B cell (primary cell): Measurements from ENCODE around the gene PREX1. TPM values are rescaled to one million over a fixed set of nuclear protein-coding genes. Genes with fewer than 3 reads are reported as not detected.

Experiments used
- ATAC-seq: fragments of 200-7000 bp; cut with Tn5 transposase; one replicate; pipeline ENCODE4 v1.10.0; 2021; ENCODE audit warnings: low read depth, mild to moderate bottlenecking, moderate number of reproducible peaks, moderate library complexity
- CTCF ChIA-PET: fragments of 350-600 bp; sonication (Branson Sonifier 250); formaldehyde crosslinking; loops from one replicate; lab custom pipeline; 2021; ENCODE audit warnings: antibody characterized with exemption, inconsistent platforms; lab: Charles Lee
- POLR2A ChIA-PET: fragments of 350-600 bp; sonication (Branson Sonifier 250); formaldehyde crosslinking; loops from one replicate; lab custom pipeline; 2021; ENCODE audit warnings: antibody characterized with exemption; lab: Charles Lee
- DNase-seq: peaks from one replicate; pipeline ENCODE4 v3.0.0; 2013
- H2AFZ ChIP-seq: 2 replicates; pipeline ENCODE4 v1.6.1; 2012; ENCODE audit warnings: mild to moderate bottlenecking, low read depth, low read length; ENCODE audit not compliant: insufficient read depth, poor library complexity, severe bottlenecking
- H3K27ac ChIP-seq, 2 donors: 1 replicate in 1 of 2; 2 replicates in 1 of 2; pipeline ENCODE4 v1.5.1; 2012 to 2013; ENCODE audit warnings: low read length in 2 of 2, mild to moderate bottlenecking in 2 of 2, moderate library complexity in 1 of 2
- H3K27me3 ChIP-seq, 4 experiments: fragments of 200-600 bp in 1 of 4; sonication (generic) in 1 of 4; replicated peaks in 1 of 4; 1 replicate in 2 of 4; 2 replicates in 2 of 4; pipeline versions ENCODE4 v1.6.1 to v1.7.0; 2013 to 2016; ENCODE audit warnings: low read length in 3 of 4, mild to moderate bottlenecking in 2 of 4, mixed read lengths in 1 of 4, moderate library complexity in 1 of 4; ENCODE audit not compliant: insufficient read depth in 4 of 4, control insufficient read depth in 3 of 4; ENCODE audit errors: control extremely low read depth in 1 of 4
- H3K36me3 ChIP-seq, 2 experiments: replicated peaks in 1 of 2; 1 replicate in 1 of 2; 2 replicates in 1 of 2; pipeline versions ENCODE4 v1.6.1 to v1.7.1; 2013; ENCODE audit warnings: low read length in 1 of 2; ENCODE audit not compliant: insufficient read depth in 2 of 2, control insufficient read depth in 1 of 2; ENCODE audit errors: control extremely low read depth in 1 of 2, extremely low read depth in 1 of 2
- H3K4me1 ChIP-seq, 2 donors: fragments of 200-600 bp in 1 of 2; sonication (generic) in 1 of 2; 1 replicate in 1 of 2; 2 replicates in 1 of 2; pipeline versions ENCODE4 v1.5.1 to v1.6.1; 2013 to 2017; ENCODE audit warnings: low read length in 2 of 2; ENCODE audit not compliant: control insufficient read depth in 2 of 2, insufficient read depth in 2 of 2
- H3K4me2 ChIP-seq: replicated peaks from 2 replicates; pipeline ENCODE3; 2012; ENCODE audit warnings: mild to moderate bottlenecking, low read depth, low read length; ENCODE audit not compliant: poor library complexity, severe bottlenecking
- H3K4me3 ChIP-seq, 5 experiments: fragments of 200-600 bp in 1 of 5; sonication (generic) in 1 of 5; 1 replicate in 3 of 5; 2 replicates in 2 of 5; pipeline versions ENCODE4 v1.5.1 to v1.7.0; 2011 to 2016; ENCODE audit warnings: low read length in 4 of 5, mild to moderate bottlenecking in 4 of 5, low read depth in 2 of 5, control low read depth in 1 of 5, moderate library complexity in 1 of 5; ENCODE audit not compliant: insufficient read depth in 1 of 5; ENCODE audit errors: control extremely low read depth in 1 of 5, extremely low read depth in 1 of 5
- H3K79me2 ChIP-seq: fragments of 200-600 bp; sonication (generic); one replicate; pipeline ENCODE4 v1.6.0; 2016; ENCODE audit warnings: low read length; ENCODE audit not compliant: control insufficient read depth, insufficient read depth
- H3K9ac ChIP-seq: fragments of 200-600 bp; sonication (generic); 2 replicates; pipeline ENCODE4 v1.6.1; 2017; ENCODE audit warnings: mild to moderate bottlenecking, low read length, moderate library complexity
- H3K9me3 ChIP-seq, 3 donors: one replicate each; pipeline versions ENCODE4 v1.6.1 to v1.7.1; 2013; ENCODE audit warnings: low read length in 2 of 3; ENCODE audit not compliant: control insufficient read depth in 2 of 3, insufficient read depth in 1 of 3; ENCODE audit errors: control extremely low read depth in 1 of 3
- H4K20me1 ChIP-seq: 2 replicates; pipeline ENCODE4 v1.6.0; 2012; ENCODE audit warnings: mild to moderate bottlenecking, low read length; ENCODE audit not compliant: insufficient read depth, control insufficient read depth, poor library complexity, severe bottlenecking
- H3K27ac Mint-ChIP-seq: one replicate; pipeline ENCODE4 v1.8.0; 2021; ENCODE audit warnings: mixed read lengths
- H3K27me3 Mint-ChIP-seq: one replicate; pipeline ENCODE4 v1.8.0; 2021; ENCODE audit warnings: mixed read lengths
- H3K4me1 Mint-ChIP-seq: one replicate; pipeline ENCODE4 v1.8.0; 2021; ENCODE audit warnings: mixed read lengths
- H3K4me3 Mint-ChIP-seq: one replicate; pipeline ENCODE4 v1.8.0; 2021; ENCODE audit warnings: mixed read lengths
- H3K9me3 Mint-ChIP-seq: one replicate; pipeline ENCODE4 v1.8.0; 2022; ENCODE audit warnings: mixed read lengths; ENCODE audit not compliant: insufficient read depth
- CTCF ChIP-seq: fragments of 200-600 bp; IDR thresholded peaks from one replicate; pipeline ENCODE4 v1.8.0; 2022; ENCODE audit warnings: antibody characterized with exemption, mild to moderate bottlenecking
- EZH2 ChIP-seq: IDR thresholded peaks from 2 replicates; pipeline ENCODE4 v1.6.1; 2012; ENCODE audit warnings: borderline replicate concordance, low read depth, mild to moderate bottlenecking, moderate library complexity, low read length; ENCODE audit not compliant: insufficient read depth, poor library complexity, severe bottlenecking
- WGBS: methylation state at CpG from one replicate; pipeline ENCODE4 v1.1.5; 2013; ENCODE audit warnings: missing lambda C conversion rate; ENCODE audit not compliant: insufficient coverage; 5-methylcytosine and 5-hydroxymethylcytosine counted together
- intact Hi-C: fragments of 100-400 bp; cut with micrococcal nuclease; formaldehyde crosslinking; loops from one replicate; pipeline ENCODE4 v1.10.0; 2022
- polyA plus RNA-seq: library from polyadenylated mRNA; depleted of rRNA; stranded (reverse); fragments of >200 nt; gene quantifications from 2 replicates; pipeline ENCODE4 v1.2.3, GENCODE V29; 2012
- total RNA-seq, 2 donors: library from RNA; stranded (reverse); fragments of 120-200 nt in 1 of 2; gene quantifications; 1 replicate in 1 of 2; 2 replicates in 1 of 2; pipeline versions ENCODE4 v1.2.3 to v1.2.4, GENCODE V29; 2013 to 2022

The PREX1 gene
- total and polyA plus RNA-seq, 2 donors (not counting 1 experiment from before 2014, with no cell fraction given) = 79.1 to 99.4 TPM

GRCh38 chr20:48866936-48867335, 39.1 kb upstream of the PREX1 start:
- H3K27ac Mint-ChIP-seq = no peak overlapping the region
- no peak for DNase-seq
- POLR2A ChIA-PET = no interaction called here
- no peaks in the 10 kb centered on the region for H3K27me3 Mint-ChIP-seq
- Histone ChIP-seq H3K9ac (no peak overlapping the region), H3K36me3 (no peaks in the 10 kb centered on the region), H3K4me3 (no peak overlapping the region), H3K79me2 (no peaks in the 10 kb centered on the region), H3K9me3 (no peaks in the 10 kb centered on the region), H3K27me3 (no peaks in the 10 kb centered on the region), H3K4me2 (no peak overlapping the region), H3K27ac (no peak overlapping the region), H4K20me1 (no peaks in the 10 kb centered on the region), H2AFZ (no peak overlapping the region), H3K4me1 (peaks cover 19 to 24% of the 10 kb centered on the region in 2 donors)
- ATAC-seq = no peak
- TF ChIP-seq CTCF (no peak), EZH2 (no peak)
- intact Hi-C loops = no loop called here
- H3K4me1 Mint-ChIP-seq = peaks cover 26% of the 10 kb centered on the region
- no peak overlapping the region for H3K4me3 Mint-ChIP-seq
- WGBS = no CpG with 5 or more reads among the region's 1 CpG
- no peaks in the 10 kb centered on the region for H3K9me3 Mint-ChIP-seq
- CTCF ChIA-PET = interaction anchor here (0.6 to 1.4 kb wide), 3 partner anchors 9 to 94 kb away, joined by 3 to 4 read pairs (median 4); no protein-coding TSS in a partner anchor

GRCh38 chr20:48864738-48865318, 37.0 kb upstream of the PREX1 start:
- Histone ChIP-seq H3K27me3 (no peaks in the 10 kb centered on the region), H3K9me3 (no peaks in the 10 kb centered on the region), H3K4me2 (peak overlapping the region; percentile 24), H4K20me1 (no peaks in the 10 kb centered on the region), H3K36me3 (no peaks in the 10 kb centered on the region), H3K27ac (no peak overlapping the region), H3K4me3 (no peak overlapping the region), H3K79me2 (no peaks in the 10 kb centered on the region), H3K4me1 (peaks cover 40 to 45% of the 10 kb centered on the region in 2 donors), H3K9ac (no peak overlapping the region), H2AFZ (peak overlapping the region; percentile 21)
- Mint-ChIP-seq H3K9me3 (no peaks in the 10 kb centered on the region), H3K27me3 (no peaks in the 10 kb centered on the region), H3K27ac (no peak overlapping the region), H3K4me3 (no peak overlapping the region), H3K4me1 (peaks cover 42% of the 10 kb centered on the region)
- TF ChIP-seq CTCF (no peak), EZH2 (no peak)
- no peak for DNase-seq
- 32% methylated on average over 2 of the region's 5 CpGs for WGBS
- POLR2A ChIA-PET = interaction anchor here (1.3 kb wide), 1 partner anchor 38 kb away, joined by 3 read pairs; no protein-coding TSS in a partner anchor
- intact Hi-C loops = loop anchor here (5.0 kb wide), 1 partner anchor 38 kb away; the partner anchor contains the start of gene PREX1
- CTCF ChIA-PET = interaction anchor here (1.3 kb wide), 1 partner anchor 40 kb away, joined by 4 read pairs; no protein-coding TSS in a partner anchor
- no peak for ATAC-seq
